ENCODE results near the gene NFS1.

NFS1 gene

GRCh38 chr20:35735826-35736470 lies 36.8 kb upstream of the NFS1 start:
- H3K36me3 ChIP-seq (ENCODE audit: control insufficient read depth, insufficient read depth, low read length) = peaks cover 96% of the 10 kb centered on the region
- peaks cover 41% of the 10 kb centered on the region for H3K4me1 ChIP-seq (ENCODE audit: control insufficient read depth, insufficient read depth, low read length, poor library complexity, severe bottlenecking)
- no peak overlapping the region for H3K4me3 ChIP-seq (ENCODE audit: insufficient read depth, low read depth, low read length, poor library complexity, severe bottlenecking)
- no peak overlapping the region for H3K27ac ChIP-seq (ENCODE audit: insufficient read depth, low read length, poor library complexity, severe bottlenecking)
- no peaks in the 10 kb centered on the region for H3K27me3 ChIP-seq (replicated peaks; ENCODE audit: control insufficient read depth, insufficient read depth, low read length, poor library complexity, severe bottlenecking)
- DNase-seq = no peak
- H3K9me3 ChIP-seq (ENCODE audit: control insufficient read depth, low read length) = no peaks in the 10 kb centered on the region

DNA sequence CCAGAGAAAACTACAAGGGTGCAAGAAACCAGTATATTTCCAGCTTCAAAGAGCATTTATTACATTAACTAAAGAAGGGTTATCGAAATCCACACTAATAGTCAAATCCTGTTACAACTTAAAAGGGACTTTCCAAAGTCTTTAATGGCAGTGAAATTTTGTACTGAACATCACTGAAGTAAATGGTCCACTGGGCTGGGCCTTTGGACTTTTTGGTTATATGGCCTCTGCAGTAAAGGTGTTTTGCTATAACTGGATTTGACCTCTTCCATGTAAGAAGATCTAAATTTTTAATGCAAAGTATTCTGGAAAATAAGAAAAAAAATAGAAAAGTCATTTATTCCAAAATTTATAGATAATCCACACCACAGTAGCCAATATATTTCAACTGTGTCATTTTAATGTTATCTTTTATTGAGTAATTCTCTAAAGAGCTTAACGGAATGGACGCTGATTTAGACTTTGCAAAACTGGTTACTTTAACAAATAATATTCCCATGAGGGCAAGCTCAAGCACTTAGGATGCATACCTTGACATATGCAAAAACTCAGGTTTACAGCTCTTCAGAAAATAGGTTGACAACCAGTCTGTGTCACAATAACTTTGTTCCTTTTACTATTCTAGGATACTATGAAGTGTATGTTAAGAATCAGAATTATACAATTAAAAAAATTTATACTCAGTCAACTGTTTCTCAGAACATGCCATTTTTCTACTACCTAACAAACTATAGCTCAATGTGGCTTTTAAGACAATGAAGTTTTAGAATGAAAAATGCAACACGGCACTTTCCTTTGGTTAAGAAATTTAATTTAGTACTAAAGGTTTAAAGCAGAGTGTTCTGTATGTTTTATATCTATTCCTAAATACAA lies 35.9 kb upstream of the NFS1 start:
- Histone ChIP-seq H3K27me3 (replicated peaks; ENCODE audit: control insufficient read depth, insufficient read depth, low read length, poor library complexity, severe bottlenecking) (no peaks in the 10 kb centered on the region), H3K4me1 (ENCODE audit: control insufficient read depth, insufficient read depth, low read length, poor library complexity, severe bottlenecking) (peaks cover 46% of the 10 kb centered on the region), H3K36me3 (ENCODE audit: control insufficient read depth, insufficient read depth, low read length) (peaks cover 97% of the 10 kb centered on the region), H3K27ac (ENCODE audit: insufficient read depth, low read length, poor library complexity, severe bottlenecking) (no peak overlapping the region), H3K4me3 (ENCODE audit: insufficient read depth, low read depth, low read length, poor library complexity, severe bottlenecking) (no peak overlapping the region), H3K9me3 (ENCODE audit: control insufficient read depth, low read length) (no peaks in the 10 kb centered on the region)
- DNase-seq = no peak

DNA sequence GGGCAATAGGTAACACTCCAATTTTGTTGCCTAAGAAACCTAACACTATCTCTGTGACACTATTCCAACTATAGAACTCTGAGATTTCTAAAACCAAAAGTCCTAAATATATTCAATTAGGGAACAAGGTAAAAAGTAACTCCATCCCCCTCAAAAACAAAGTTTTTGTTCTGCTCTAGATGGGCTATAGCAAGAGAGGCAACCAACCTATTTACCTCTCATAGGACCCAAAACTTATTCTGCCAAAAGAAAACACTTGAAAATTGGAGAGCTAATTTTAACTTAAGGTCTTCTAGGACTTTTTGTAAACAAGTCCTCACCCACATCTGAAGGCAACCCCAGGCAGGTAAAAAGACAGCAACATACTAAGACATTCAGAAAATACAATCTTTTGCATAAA lies 35.2 kb upstream of the NFS1 start:
- H3K27ac ChIP-seq (ENCODE audit: insufficient read depth, low read length, poor library complexity, severe bottlenecking) = peak overlapping the region; percentile 12
- peaks cover 97% of the 10 kb centered on the region for H3K36me3 ChIP-seq (ENCODE audit: control insufficient read depth, insufficient read depth, low read length)
- H3K4me3 ChIP-seq (ENCODE audit: insufficient read depth, low read depth, low read length, poor library complexity, severe bottlenecking) = no peak overlapping the region
- H3K27me3 ChIP-seq (replicated peaks; ENCODE audit: control insufficient read depth, insufficient read depth, low read length, poor library complexity, severe bottlenecking) = no peaks in the 10 kb centered on the region
- H3K9me3 ChIP-seq (ENCODE audit: control insufficient read depth, low read length) = no peaks in the 10 kb centered on the region
- H3K4me1 ChIP-seq (ENCODE audit: control insufficient read depth, insufficient read depth, low read length, poor library complexity, severe bottlenecking) = peaks cover 46% of the 10 kb centered on the region
- DNase-seq = no peak

DNA sequence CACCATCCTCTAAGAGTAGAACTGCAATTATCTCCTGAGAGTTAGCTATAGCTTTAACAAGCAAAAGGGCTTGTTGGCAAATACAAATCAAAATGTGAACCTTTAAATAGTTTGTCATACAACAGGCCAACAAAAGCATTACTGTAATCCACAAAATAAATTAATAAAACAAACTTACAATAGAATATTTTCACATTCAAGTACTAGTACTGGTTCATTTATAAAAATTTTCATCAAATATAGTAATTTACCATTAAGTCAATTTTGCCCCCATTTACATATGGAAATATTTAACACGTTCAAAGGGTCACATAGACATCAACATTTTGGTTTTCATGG lies 33.5 kb upstream of the NFS1 start:
- no peak for DNase-seq
- H3K36me3 ChIP-seq (ENCODE audit: control insufficient read depth, insufficient read depth, low read length) = peaks cover 96% of the 10 kb centered on the region
- H3K4me1 ChIP-seq (ENCODE audit: control insufficient read depth, insufficient read depth, low read length, poor library complexity, severe bottlenecking) = peaks cover 31% of the 10 kb centered on the region
- H3K27ac ChIP-seq (ENCODE audit: insufficient read depth, low read length, poor library complexity, severe bottlenecking) = no peak overlapping the region
- H3K4me3 ChIP-seq (ENCODE audit: insufficient read depth, low read depth, low read length, poor library complexity, severe bottlenecking) = no peak overlapping the region
- H3K9me3 ChIP-seq (ENCODE audit: control insufficient read depth, low read length) = no peaks in the 10 kb centered on the region
- no peaks in the 10 kb centered on the region for H3K27me3 ChIP-seq (replicated peaks; ENCODE audit: control insufficient read depth, insufficient read depth, low read length, poor library complexity, severe bottlenecking)

DNA sequence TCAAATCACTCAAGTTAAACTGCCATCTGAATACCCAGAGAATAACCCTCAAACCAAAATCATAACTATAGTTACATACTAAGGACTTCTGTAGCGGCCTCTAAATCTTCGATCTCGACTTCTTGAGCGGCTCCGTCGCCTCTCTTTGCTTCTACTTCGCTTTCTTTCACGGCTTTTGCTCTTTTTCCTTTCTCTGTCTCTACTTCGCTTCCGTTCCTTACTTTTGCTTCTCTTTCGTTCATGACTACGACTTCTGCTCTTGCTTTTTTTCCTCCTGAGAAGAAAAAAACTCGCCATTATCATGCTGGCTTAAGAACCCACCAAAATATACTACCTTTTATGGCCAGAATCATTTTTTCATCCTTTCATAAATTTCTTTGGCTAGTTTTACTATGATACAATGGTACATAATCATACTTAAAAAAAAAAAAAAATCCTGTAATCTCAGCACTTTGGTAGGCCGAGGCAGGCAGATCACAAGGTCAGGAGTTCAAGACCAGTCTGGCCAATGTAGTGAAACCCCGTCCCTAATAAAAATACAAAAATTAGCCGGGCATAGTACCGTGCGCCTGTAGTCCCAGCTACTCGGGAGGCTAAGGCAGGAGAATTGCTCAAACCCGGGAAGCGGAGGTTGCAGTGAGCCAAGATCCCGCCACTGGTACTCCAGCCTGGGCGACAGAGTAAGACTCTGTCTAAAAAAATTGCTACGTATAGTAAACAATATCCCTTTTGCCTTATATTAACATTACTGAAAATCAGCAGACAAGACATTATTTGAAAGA lies 32.9 kb upstream of the NFS1 start:
- no peak overlapping the region for H3K4me3 ChIP-seq (ENCODE audit: insufficient read depth, low read depth, low read length, poor library complexity, severe bottlenecking)
- H3K27ac ChIP-seq (ENCODE audit: insufficient read depth, low read length, poor library complexity, severe bottlenecking) = no peak overlapping the region
- peaks cover 95% of the 10 kb centered on the region for H3K36me3 ChIP-seq (ENCODE audit: control insufficient read depth, insufficient read depth, low read length)
- H3K9me3 ChIP-seq (ENCODE audit: control insufficient read depth, low read length) = no peaks in the 10 kb centered on the region
- H3K27me3 ChIP-seq (replicated peaks; ENCODE audit: control insufficient read depth, insufficient read depth, low read length, poor library complexity, severe bottlenecking) = no peaks in the 10 kb centered on the region
- DNase-seq = no peak
- peaks cover 31% of the 10 kb centered on the region for H3K4me1 ChIP-seq (ENCODE audit: control insufficient read depth, insufficient read depth, low read length, poor library complexity, severe bottlenecking)

DNA sequence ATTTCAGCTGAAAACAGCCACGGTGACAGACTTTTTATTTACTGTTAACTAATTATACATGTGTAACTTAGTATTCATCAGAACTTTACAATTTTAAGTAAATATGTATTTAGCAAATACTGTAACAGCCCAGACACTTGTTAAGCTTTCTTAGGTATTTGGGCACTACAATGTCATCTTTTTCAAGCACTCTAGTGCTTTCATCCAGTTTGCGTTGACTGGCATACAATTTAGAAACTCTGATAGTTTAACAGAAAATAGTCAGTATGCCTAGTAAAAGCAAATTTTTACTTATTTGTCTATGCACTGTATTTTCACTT lies 32.3 kb upstream of the NFS1 start:
- Histone ChIP-seq H3K4me1 (ENCODE audit: control insufficient read depth, insufficient read depth, low read length, poor library complexity, severe bottlenecking) (peaks cover 29% of the 10 kb centered on the region), H3K9me3 (ENCODE audit: control insufficient read depth, low read length) (no peaks in the 10 kb centered on the region), H3K4me3 (ENCODE audit: insufficient read depth, low read depth, low read length, poor library complexity, severe bottlenecking) (no peak overlapping the region), H3K27ac (ENCODE audit: insufficient read depth, low read length, poor library complexity, severe bottlenecking) (no peak overlapping the region), H3K36me3 (ENCODE audit: control insufficient read depth, insufficient read depth, low read length) (peaks cover 96% of the 10 kb centered on the region), H3K27me3 (replicated peaks; ENCODE audit: control insufficient read depth, insufficient read depth, low read length, poor library complexity, severe bottlenecking) (no peaks in the 10 kb centered on the region)
- DNase-seq = no peak

GRCh38 chr20:35730583-35731468 lies 31.7 kb upstream of the NFS1 start:
- peaks cover 23% of the 10 kb centered on the region for H3K4me1 ChIP-seq (ENCODE audit: control insufficient read depth, insufficient read depth, low read length, poor library complexity, severe bottlenecking)
- H3K27ac ChIP-seq (ENCODE audit: insufficient read depth, low read length, poor library complexity, severe bottlenecking) = no peak overlapping the region
- H3K27me3 ChIP-seq (replicated peaks; ENCODE audit: control insufficient read depth, insufficient read depth, low read length, poor library complexity, severe bottlenecking) = no peaks in the 10 kb centered on the region
- no peak for DNase-seq
- H3K9me3 ChIP-seq (ENCODE audit: control insufficient read depth, low read length) = no peaks in the 10 kb centered on the region
- no peak overlapping the region for H3K4me3 ChIP-seq (ENCODE audit: insufficient read depth, low read depth, low read length, poor library complexity, severe bottlenecking)
- peaks cover 96% of the 10 kb centered on the region for H3K36me3 ChIP-seq (ENCODE audit: control insufficient read depth, insufficient read depth, low read length)

GRCh38 chr20:35729836-35730582 lies 30.9 kb upstream of the NFS1 start:
- H3K4me1 ChIP-seq (ENCODE audit: control insufficient read depth, insufficient read depth, low read length, poor library complexity, severe bottlenecking) = peaks cover 21% of the 10 kb centered on the region
- no peaks in the 10 kb centered on the region for H3K27me3 ChIP-seq (replicated peaks; ENCODE audit: control insufficient read depth, insufficient read depth, low read length, poor library complexity, severe bottlenecking)
- H3K27ac ChIP-seq (ENCODE audit: insufficient read depth, low read length, poor library complexity, severe bottlenecking) = no peak overlapping the region
- H3K4me3 ChIP-seq (ENCODE audit: insufficient read depth, low read depth, low read length, poor library complexity, severe bottlenecking) = no peak overlapping the region
- peaks cover 96% of the 10 kb centered on the region for H3K36me3 ChIP-seq (ENCODE audit: control insufficient read depth, insufficient read depth, low read length)
- DNase-seq = no peak
- H3K9me3 ChIP-seq (ENCODE audit: control insufficient read depth, low read length) = no peaks in the 10 kb centered on the region

DNA sequence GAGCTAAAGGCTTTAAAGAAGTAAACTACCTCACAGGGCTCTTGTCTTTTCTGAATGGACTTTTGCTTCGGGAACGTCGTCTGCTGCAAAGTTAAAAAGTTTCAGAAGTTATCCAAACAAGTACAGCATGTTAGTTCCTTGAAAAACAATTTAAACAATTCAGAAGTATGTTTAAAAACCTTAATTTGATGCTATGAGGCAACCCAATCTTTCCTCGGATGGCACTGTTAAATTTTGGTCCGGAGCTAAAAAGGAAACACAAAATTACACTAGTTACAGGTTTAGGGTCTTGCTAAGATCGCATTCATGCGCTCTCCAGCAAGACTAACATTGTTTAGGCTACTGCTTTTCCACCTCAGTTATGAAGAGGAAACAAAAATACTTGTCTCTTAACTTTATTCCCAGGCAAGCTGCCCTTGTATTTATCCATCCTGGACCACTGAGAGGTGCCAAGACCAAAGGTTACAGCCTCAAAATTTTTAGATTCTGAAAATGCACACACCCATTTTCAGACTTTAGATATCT lies 30.2 kb upstream of the NFS1 start:
- Histone ChIP-seq H3K4me1 (ENCODE audit: control insufficient read depth, insufficient read depth, low read length, poor library complexity, severe bottlenecking) (peaks cover 21% of the 10 kb centered on the region), H3K27me3 (replicated peaks; ENCODE audit: control insufficient read depth, insufficient read depth, low read length, poor library complexity, severe bottlenecking) (no peaks in the 10 kb centered on the region), H3K36me3 (ENCODE audit: control insufficient read depth, insufficient read depth, low read length) (peaks cover 96% of the 10 kb centered on the region), H3K27ac (ENCODE audit: insufficient read depth, low read length, poor library complexity, severe bottlenecking) (no peak overlapping the region), H3K4me3 (ENCODE audit: insufficient read depth, low read depth, low read length, poor library complexity, severe bottlenecking) (no peak overlapping the region), H3K9me3 (ENCODE audit: control insufficient read depth, low read length) (no peaks in the 10 kb centered on the region)
- DNase-seq = no peak

All from effector memory CD4-positive, alpha-beta T cell (primary cell).